Brain pericyte (primary cell): Measurements from ENCODE around the gene MEPCE.
"Not testable (repeated sequence)": the region's sequence is repeated elsewhere in the genome, so short reads cannot be mapped to it uniquely, and the experiment has no call there.

ENCODE experiments used
- DNase-seq: peaks from one replicate; pipeline ENCODE4 v3.0.0-alpha.2; 2012; ENCODE audit warnings: low read depth, low spot score

Gene MEPCE

GRCh38 chr7:100434297-100435144 lies 4.9 kb downstream of the MEPCE start:
- DNase-seq: no peak

GRCh38 chr7:100435401-100436304 lies 6.0 kb downstream of the MEPCE start:
- DNase-seq: no peak

- DNase-seq: no peak
Measured at GRCh38 chr7:100437150-100438100, 7.8 kb downstream of the MEPCE start.

- DNase-seq: no peak
Measured at GRCh38 chr7:100438172-100438571, 8.5 kb downstream of the MEPCE start.

- DNase-seq: not testable (repeated sequence)
Measured at GRCh38 chr7:100438731-100439130, 9.1 kb downstream of the MEPCE start.

GRCh38 chr7:100439244-100439643 lies 9.6 kb downstream of the MEPCE start:
- DNase-seq: not testable (repeated sequence)

GRCh38 chr7:100441641-100442535 lies 12.3 kb downstream of the MEPCE start:
- no peak for DNase-seq

- DNase-seq: no peak
Measured at GRCh38 chr7:100443096-100443840, 13.6 kb downstream of the MEPCE start.

GRCh38 chr7:100444311-100445278 lies 15.0 kb downstream of the MEPCE start:
- DNase-seq: no peak

GRCh38 chr7:100446040-100446439 lies 16.4 kb downstream of the MEPCE start:
- no peak for DNase-seq

GRCh38 chr7:100447363-100447762 lies 17.7 kb downstream of the MEPCE start:
- not testable (repeated sequence) for DNase-seq

- no peak for DNase-seq
Measured at GRCh38 chr7:100449190-100449795, 19.7 kb downstream of the MEPCE start.

GRCh38 chr7:100452513-100452912 lies 22.9 kb downstream of the MEPCE start:
- DNase-seq: no peak

GRCh38 chr7:100453854-100454253 lies 24.2 kb downstream of the MEPCE start:
- DNase-seq: not testable (repeated sequence)

GRCh38 chr7:100455206-100455605 lies 25.6 kb downstream of the MEPCE start:
- DNase-seq: no peak

GRCh38 chr7:100456562-100456961 lies 26.9 kb downstream of the MEPCE start:
- no peak for DNase-seq

GRCh38 chr7:100457033-100457432 lies 27.4 kb downstream of the MEPCE start:
- no peak for DNase-seq

GRCh38 chr7:100464210-100464660 lies 34.6 kb downstream of the MEPCE start, which contains the start of gene SPACDR:
Gene SPACDR (minus strand): TSS chr7:100464260. CDS start chr7:100464025, 235 bp downstream.
- DNase-seq: no peak
